B cell (primary cell): ENCODE data around the gene ATF3.

Experiments used
- EZH2 ChIP-seq: IDR thresholded peaks from 2 replicates; pipeline ENCODE4 v1.6.1; 2012; ENCODE audit warnings: borderline replicate concordance, low read depth, mild to moderate bottlenecking, moderate library complexity, low read length; ENCODE audit not compliant: insufficient read depth, poor library complexity, severe bottlenecking
- TF ChIP-seq, protein P1 (sequence below): fragments of 200-600 bp; IDR thresholded peaks from one replicate; pipeline ENCODE4 v1.8.0; 2022; ENCODE audit warnings: antibody characterized with exemption, mild to moderate bottlenecking

- TF ChIP-seq, protein P1, sequence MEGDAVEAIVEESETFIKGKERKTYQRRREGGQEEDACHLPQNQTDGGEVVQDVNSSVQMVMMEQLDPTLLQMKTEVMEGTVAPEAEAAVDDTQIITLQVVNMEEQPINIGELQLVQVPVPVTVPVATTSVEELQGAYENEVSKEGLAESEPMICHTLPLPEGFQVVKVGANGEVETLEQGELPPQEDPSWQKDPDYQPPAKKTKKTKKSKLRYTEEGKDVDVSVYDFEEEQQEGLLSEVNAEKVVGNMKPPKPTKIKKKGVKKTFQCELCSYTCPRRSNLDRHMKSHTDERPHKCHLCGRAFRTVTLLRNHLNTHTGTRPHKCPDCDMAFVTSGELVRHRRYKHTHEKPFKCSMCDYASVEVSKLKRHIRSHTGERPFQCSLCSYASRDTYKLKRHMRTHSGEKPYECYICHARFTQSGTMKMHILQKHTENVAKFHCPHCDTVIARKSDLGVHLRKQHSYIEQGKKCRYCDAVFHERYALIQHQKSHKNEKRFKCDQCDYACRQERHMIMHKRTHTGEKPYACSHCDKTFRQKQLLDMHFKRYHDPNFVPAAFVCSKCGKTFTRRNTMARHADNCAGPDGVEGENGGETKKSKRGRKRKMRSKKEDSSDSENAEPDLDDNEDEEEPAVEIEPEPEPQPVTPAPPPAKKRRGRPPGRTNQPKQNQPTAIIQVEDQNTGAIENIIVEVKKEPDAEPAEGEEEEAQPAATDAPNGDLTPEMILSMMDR: no peak
- no peak for TF ChIP-seq EZH2
Observed at GRCh38 chr1:212613440-212614335, 5.1 kb downstream of the ATF3 start.
